B cell (primary cell): ENCODE results near the gene RGS3. TPM values are rescaled to one million over a fixed set of nuclear protein-coding genes. Genes with fewer than 3 reads are reported as not detected.

Experiments
- ATAC-seq: fragments of 200-7000 bp; cut with Tn5 transposase; one replicate; pipeline ENCODE4 v1.10.0; 2021; ENCODE audit warnings: low read depth, mild to moderate bottlenecking, moderate number of reproducible peaks, moderate library complexity
- CTCF ChIA-PET: fragments of 350-600 bp; sonication (Branson Sonifier 250); formaldehyde crosslinking; loops from one replicate; lab custom pipeline; 2021; ENCODE audit warnings: antibody characterized with exemption, inconsistent platforms; lab: Charles Lee
- POLR2A ChIA-PET: fragments of 350-600 bp; sonication (Branson Sonifier 250); formaldehyde crosslinking; loops from one replicate; lab custom pipeline; 2021; ENCODE audit warnings: antibody characterized with exemption; lab: Charles Lee
- DNase-seq: peaks from one replicate; pipeline ENCODE4 v3.0.0; 2013
- H2AFZ ChIP-seq: 2 replicates; pipeline ENCODE4 v1.6.1; 2012; ENCODE audit warnings: mild to moderate bottlenecking, low read depth, low read length; ENCODE audit not compliant: insufficient read depth, poor library complexity, severe bottlenecking
- H3K27ac ChIP-seq, 2 donors: 1 replicate in 1 of 2; 2 replicates in 1 of 2; pipeline ENCODE4 v1.5.1; 2012 to 2013; ENCODE audit warnings: low read length in 2 of 2, mild to moderate bottlenecking in 2 of 2, moderate library complexity in 1 of 2
- H3K27me3 ChIP-seq, 4 experiments: fragments of 200-600 bp in 1 of 4; sonication (generic) in 1 of 4; replicated peaks in 1 of 4; 1 replicate in 2 of 4; 2 replicates in 2 of 4; pipeline versions ENCODE4 v1.6.1 to v1.7.0; 2013 to 2016; ENCODE audit warnings: low read length in 3 of 4, mild to moderate bottlenecking in 2 of 4, mixed read lengths in 1 of 4, moderate library complexity in 1 of 4; ENCODE audit not compliant: insufficient read depth in 4 of 4, control insufficient read depth in 3 of 4; ENCODE audit errors: control extremely low read depth in 1 of 4
- H3K36me3 ChIP-seq, 2 experiments: replicated peaks in 1 of 2; 1 replicate in 1 of 2; 2 replicates in 1 of 2; pipeline versions ENCODE4 v1.6.1 to v1.7.1; 2013; ENCODE audit warnings: low read length in 1 of 2; ENCODE audit not compliant: insufficient read depth in 2 of 2, control insufficient read depth in 1 of 2; ENCODE audit errors: control extremely low read depth in 1 of 2, extremely low read depth in 1 of 2
- H3K4me1 ChIP-seq, 2 donors: fragments of 200-600 bp in 1 of 2; sonication (generic) in 1 of 2; 1 replicate in 1 of 2; 2 replicates in 1 of 2; pipeline versions ENCODE4 v1.5.1 to v1.6.1; 2013 to 2017; ENCODE audit warnings: low read length in 2 of 2; ENCODE audit not compliant: control insufficient read depth in 2 of 2, insufficient read depth in 2 of 2
- H3K4me2 ChIP-seq: replicated peaks from 2 replicates; pipeline ENCODE3; 2012; ENCODE audit warnings: mild to moderate bottlenecking, low read depth, low read length; ENCODE audit not compliant: poor library complexity, severe bottlenecking
- H3K4me3 ChIP-seq, 5 experiments: fragments of 200-600 bp in 1 of 5; sonication (generic) in 1 of 5; 1 replicate in 3 of 5; 2 replicates in 2 of 5; pipeline versions ENCODE4 v1.5.1 to v1.7.0; 2011 to 2016; ENCODE audit warnings: low read length in 4 of 5, mild to moderate bottlenecking in 4 of 5, low read depth in 2 of 5, control low read depth in 1 of 5, moderate library complexity in 1 of 5; ENCODE audit not compliant: insufficient read depth in 1 of 5; ENCODE audit errors: control extremely low read depth in 1 of 5, extremely low read depth in 1 of 5
- H3K79me2 ChIP-seq: fragments of 200-600 bp; sonication (generic); one replicate; pipeline ENCODE4 v1.6.0; 2016; ENCODE audit warnings: low read length; ENCODE audit not compliant: control insufficient read depth, insufficient read depth
- H3K9ac ChIP-seq: fragments of 200-600 bp; sonication (generic); 2 replicates; pipeline ENCODE4 v1.6.1; 2017; ENCODE audit warnings: mild to moderate bottlenecking, low read length, moderate library complexity
- H3K9me3 ChIP-seq, 3 donors: one replicate each; pipeline versions ENCODE4 v1.6.1 to v1.7.1; 2013; ENCODE audit warnings: low read length in 2 of 3; ENCODE audit not compliant: control insufficient read depth in 2 of 3, insufficient read depth in 1 of 3; ENCODE audit errors: control extremely low read depth in 1 of 3
- H4K20me1 ChIP-seq: 2 replicates; pipeline ENCODE4 v1.6.0; 2012; ENCODE audit warnings: mild to moderate bottlenecking, low read length; ENCODE audit not compliant: insufficient read depth, control insufficient read depth, poor library complexity, severe bottlenecking
- H3K27ac Mint-ChIP-seq: one replicate; pipeline ENCODE4 v1.8.0; 2021; ENCODE audit warnings: mixed read lengths
- H3K27me3 Mint-ChIP-seq: one replicate; pipeline ENCODE4 v1.8.0; 2021; ENCODE audit warnings: mixed read lengths
- H3K4me1 Mint-ChIP-seq: one replicate; pipeline ENCODE4 v1.8.0; 2021; ENCODE audit warnings: mixed read lengths
- H3K4me3 Mint-ChIP-seq: one replicate; pipeline ENCODE4 v1.8.0; 2021; ENCODE audit warnings: mixed read lengths
- H3K9me3 Mint-ChIP-seq: one replicate; pipeline ENCODE4 v1.8.0; 2022; ENCODE audit warnings: mixed read lengths; ENCODE audit not compliant: insufficient read depth
- CTCF ChIP-seq: fragments of 200-600 bp; IDR thresholded peaks from one replicate; pipeline ENCODE4 v1.8.0; 2022; ENCODE audit warnings: antibody characterized with exemption, mild to moderate bottlenecking
- EZH2 ChIP-seq: IDR thresholded peaks from 2 replicates; pipeline ENCODE4 v1.6.1; 2012; ENCODE audit warnings: borderline replicate concordance, low read depth, mild to moderate bottlenecking, moderate library complexity, low read length; ENCODE audit not compliant: insufficient read depth, poor library complexity, severe bottlenecking
- WGBS: methylation state at CpG from one replicate; pipeline ENCODE4 v1.1.5; 2013; ENCODE audit warnings: missing lambda C conversion rate; ENCODE audit not compliant: insufficient coverage; 5-methylcytosine and 5-hydroxymethylcytosine counted together
- intact Hi-C: fragments of 100-400 bp; cut with micrococcal nuclease; formaldehyde crosslinking; loops from one replicate; pipeline ENCODE4 v1.10.0; 2022
- polyA plus RNA-seq: library from polyadenylated mRNA; depleted of rRNA; stranded (reverse); fragments of >200 nt; gene quantifications from 2 replicates; pipeline ENCODE4 v1.2.3, GENCODE V29; 2012
- total RNA-seq, 2 donors: library from RNA; stranded (reverse); fragments of 120-200 nt in 1 of 2; gene quantifications; 1 replicate in 1 of 2; 2 replicates in 1 of 2; pipeline versions ENCODE4 v1.2.3 to v1.2.4, GENCODE V29; 2013 to 2022

The RGS3 gene
- total and polyA plus RNA-seq, 2 donors (not counting 1 experiment from before 2014, with no cell fraction given), result 12.0 to 15.6 TPM

- CTCF ChIA-PET, result interaction anchor here (0.9 to 7.3 kb wide), 13 partner anchors 10 to 306 kb away, joined by 3 to 136 read pairs (median 10); partner anchors contain the start of genes ALAD, C9orf43, CDC26 and POLE3
- H3K4me3 Mint-ChIP-seq, result peak overlapping the region; percentile 86
- H2AFZ ChIP-seq, result peak overlapping the region; percentile 69
These were observed 116.8 kb downstream of the RGS3 start for GRCh38 chr9:113580041-113580953.

More at GRCh38 chr9:113580041-113580953, 116.8 kb downstream of the RGS3 start:
- intact Hi-C loops, result loop anchor here (5.0 kb wide), 1 partner anchor 42 kb away; no protein-coding TSS in a partner anchor
- DNase-seq (peak; percentile 87), ATAC-seq (peak; percentile 66)
- H3K4me1 ChIP-seq, result peaks cover 50 to 69% of the 10 kb centered on the region in 2 donors
- H3K4me2 ChIP-seq, result peak overlapping the region; percentile 69
- peak overlapping the region; percentile 5 to 52 (median 44) for H3K4me3 ChIP-seq
- TF ChIP-seq CTCF (peak; percentile 14), EZH2 (no peak)
- H3K79me2 ChIP-seq, result peaks cover 21% of the 10 kb centered on the region
- Mint-ChIP-seq H3K9me3 (no peaks in the 10 kb centered on the region), H3K27ac (peak overlapping the region; percentile 96), H3K4me1 (peaks cover 72% of the 10 kb centered on the region), H3K27me3 (no peaks in the 10 kb centered on the region)
- H4K20me1 ChIP-seq, result peaks cover 17% of the 10 kb centered on the region
- 29% methylated on average over 9 of the region's 12 CpGs for WGBS
- no peaks in the 10 kb centered on the region for H3K9me3 ChIP-seq
- H3K27me3 ChIP-seq, result no peaks in the 10 kb centered on the region
- POLR2A ChIA-PET, result interaction anchor here (1.4 to 1.7 kb wide), 2 partner anchors 170 to 305 kb away, joined by 6 to 9 read pairs; partner anchors contain the start of genes C9orf43, CDC26, POLE3 and PRPF4
- peak overlapping the region; percentile 71 to 85 for H3K27ac ChIP-seq
- H3K9ac ChIP-seq, result peak overlapping the region; percentile 57
- H3K36me3 ChIP-seq, result peaks cover 0 to 25% of the 10 kb centered on the region in 2 experiments
